Measurements from ENCODE around the gene FHL2.

Gene FHL2

GRCh38 chr2:105422801-105423200 lies 23.9 kb upstream of the FHL2 start:
- DNase-seq (ENCODE audit: low read depth in 2 of 2): no peak

- no peak for DNase-seq (ENCODE audit: low read depth in 2 of 2)
Observed at GRCh38 chr2:105421053-105421452, 22.2 kb upstream of the FHL2 start.

- no peak for DNase-seq (ENCODE audit: low read depth in 2 of 2)
Observed at GRCh38 chr2:105418522-105418921, 19.7 kb upstream of the FHL2 start.

GRCh38 chr2:105417857-105418436 lies 19.1 kb upstream of the FHL2 start:
- DNase-seq (ENCODE audit: low read depth in 2 of 2): no peak

DNA sequence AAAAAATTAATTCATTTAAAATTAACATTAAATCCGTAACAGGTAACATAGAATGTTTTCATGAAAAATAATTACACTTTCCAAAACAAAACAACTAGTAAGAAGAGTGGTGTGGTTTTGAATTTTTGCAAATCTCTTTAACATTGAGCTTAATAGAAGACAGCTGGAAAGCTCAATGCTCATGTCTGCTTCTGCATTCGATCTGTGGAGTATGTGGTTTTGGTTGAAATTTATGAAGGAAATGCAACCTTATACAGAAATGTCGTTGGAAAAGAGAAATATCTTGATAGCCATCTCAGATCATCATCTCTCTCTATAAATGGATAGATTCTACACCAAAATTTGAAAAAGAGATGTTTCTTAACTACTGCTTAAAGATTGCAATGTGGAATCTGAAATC lies 17.3 kb upstream of the FHL2 start:
- no peak for DNase-seq (ENCODE audit: low read depth in 2 of 2)

- no peak for DNase-seq (ENCODE audit: low read depth in 2 of 2)
Observed at GRCh38 chr2:105415007-105415406, 16.2 kb upstream of the FHL2 start.

DNA sequence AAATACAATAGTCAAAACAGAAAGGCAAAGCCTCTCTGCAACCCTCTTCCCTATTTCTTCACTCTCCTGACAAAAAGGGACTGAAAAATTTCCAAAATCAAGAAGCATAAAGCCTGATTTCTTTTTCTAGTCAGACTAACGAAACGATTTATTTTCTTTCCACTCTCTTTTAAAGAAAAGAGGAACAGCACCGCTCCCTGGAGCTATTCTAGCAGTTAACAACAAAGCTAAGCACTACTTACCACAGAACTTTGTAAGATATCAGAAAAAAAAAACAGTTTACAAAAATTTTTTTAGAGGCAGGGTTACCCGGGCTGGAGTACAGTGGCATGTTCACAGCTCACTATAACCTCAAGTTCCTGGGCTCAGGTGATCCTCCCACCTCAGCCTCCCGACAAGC lies 14.4 kb upstream of the FHL2 start:
- no peak for DNase-seq (ENCODE audit: low read depth in 2 of 2)

DNA sequence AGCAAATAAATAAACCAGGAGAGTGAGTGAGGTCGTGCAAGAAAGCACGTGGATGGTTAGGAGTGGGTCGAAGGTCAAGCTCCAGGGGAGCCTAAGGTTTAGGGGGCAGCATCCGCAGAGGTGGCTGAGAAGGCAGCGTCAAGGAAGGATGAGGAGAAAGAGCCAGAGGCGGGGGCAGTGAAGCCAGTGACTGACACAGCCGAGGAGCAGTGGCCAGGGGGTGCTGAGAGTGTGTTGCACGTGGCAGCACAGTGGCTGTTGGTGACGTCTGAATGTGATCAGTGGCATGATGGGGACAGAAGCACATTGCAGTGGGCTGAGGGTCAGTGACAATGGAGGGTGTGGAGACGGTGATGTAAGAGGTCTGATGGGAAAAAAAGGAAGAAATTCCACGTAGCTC lies 13.7 kb upstream of the FHL2 start:
- no peak for DNase-seq (ENCODE audit: low read depth in 2 of 2)

DNA sequence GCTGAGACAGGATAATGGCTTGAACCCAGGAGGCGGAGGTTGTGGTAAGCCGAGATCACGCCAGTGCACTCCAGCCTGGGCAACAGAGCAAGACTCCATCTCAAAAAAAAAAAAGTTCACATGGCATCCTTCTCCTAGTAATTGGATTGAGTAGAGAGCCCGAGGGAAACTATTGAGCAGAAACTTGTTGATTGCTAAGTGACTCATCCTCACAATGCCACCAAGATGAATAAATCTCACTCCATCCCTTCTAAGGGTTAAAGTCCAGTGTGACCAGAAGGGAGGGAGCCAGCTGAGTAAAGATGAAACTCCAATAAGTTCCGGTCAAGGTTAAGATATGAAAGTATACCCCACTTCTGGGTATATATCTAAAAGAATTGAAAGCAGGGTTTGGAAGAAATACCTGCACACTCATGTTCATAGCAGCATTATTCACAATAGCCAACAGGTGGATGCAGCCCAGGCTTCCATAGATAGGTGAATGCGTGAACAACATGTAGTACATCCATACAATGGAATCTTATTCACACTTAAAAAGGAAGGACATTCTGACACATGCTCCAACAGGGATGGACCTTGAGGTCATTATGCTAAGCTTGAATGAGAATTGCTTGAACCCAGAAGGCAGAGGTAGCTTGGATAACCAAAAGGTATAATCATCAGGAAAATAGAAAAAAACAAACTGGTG lies 13.0 kb upstream of the FHL2 start:
- DNase-seq (ENCODE audit: low read depth in 2 of 2): no peak

GRCh38 chr2:105410554-105410953 lies 11.7 kb upstream of the FHL2 start:
- DNase-seq (ENCODE audit: low read depth in 2 of 2): no peak

GRCh38 chr2:105409717-105410116 lies 10.9 kb upstream of the FHL2 start:
- DNase-seq (ENCODE audit: low read depth in 2 of 2): no peak

DNA sequence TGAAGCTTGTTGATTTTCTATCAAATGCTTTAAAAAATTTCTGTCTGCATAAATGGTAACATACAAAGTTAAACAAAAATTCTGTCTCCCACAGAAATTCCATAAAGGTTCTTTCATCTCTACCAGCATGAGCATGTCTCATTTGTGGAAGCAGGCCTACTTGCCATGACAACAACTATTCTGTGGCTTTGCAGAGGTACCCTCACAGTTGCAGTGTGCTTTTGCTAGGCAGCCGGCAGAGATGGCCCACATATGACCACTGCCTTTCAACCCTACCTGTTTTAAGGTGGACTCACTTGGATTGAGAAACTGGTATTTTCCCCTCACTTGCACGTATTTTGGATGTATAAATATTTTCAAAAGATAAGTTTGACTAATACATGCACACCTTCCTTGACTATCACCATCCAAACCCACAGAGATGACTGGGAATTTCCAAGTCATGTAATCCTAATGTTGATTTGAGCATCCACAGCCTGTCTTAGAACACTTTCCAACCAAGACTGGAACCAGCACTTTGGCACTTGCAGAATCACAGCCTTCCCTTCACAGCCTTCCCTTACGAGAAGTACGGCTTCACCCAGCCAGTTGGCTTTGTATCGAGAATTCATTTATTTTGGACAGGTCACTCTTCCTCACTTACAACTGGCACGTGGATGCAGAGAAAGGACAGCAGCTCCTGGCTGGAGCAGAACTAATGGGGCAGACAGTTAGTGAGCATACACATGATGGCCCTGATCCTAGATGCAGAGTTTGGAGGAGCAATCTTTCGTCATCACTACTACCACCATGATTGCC lies 9.3 kb upstream of the FHL2 start:
- DNase-seq (ENCODE audit: low read depth in 2 of 2): no peak

GRCh38 chr2:105406221-105406620 lies 7.4 kb upstream of the FHL2 start:
- DNase-seq (ENCODE audit: low read depth in 2 of 2): no peak

DNA sequence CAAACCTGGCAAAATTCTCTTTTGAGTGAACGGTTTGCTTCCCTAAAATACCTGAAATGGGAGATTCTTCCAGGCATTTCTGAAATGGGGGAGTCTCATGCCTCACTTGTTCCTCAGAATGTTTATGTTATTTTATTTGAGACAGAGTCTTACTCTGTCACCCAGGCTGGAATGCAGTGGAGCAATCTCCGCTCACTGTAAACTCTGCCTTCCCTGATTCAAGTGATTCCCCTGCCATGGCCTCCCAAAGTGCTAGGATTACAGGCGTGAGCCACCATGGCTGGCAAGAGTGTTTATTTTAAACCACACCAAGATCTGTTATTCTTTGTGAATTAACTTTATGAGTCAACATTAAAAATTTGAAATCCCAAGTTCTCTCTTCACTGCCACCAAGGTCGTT lies 6.4 kb upstream of the FHL2 start:
- no peak for DNase-seq (ENCODE audit: low read depth in 2 of 2)

DNA sequence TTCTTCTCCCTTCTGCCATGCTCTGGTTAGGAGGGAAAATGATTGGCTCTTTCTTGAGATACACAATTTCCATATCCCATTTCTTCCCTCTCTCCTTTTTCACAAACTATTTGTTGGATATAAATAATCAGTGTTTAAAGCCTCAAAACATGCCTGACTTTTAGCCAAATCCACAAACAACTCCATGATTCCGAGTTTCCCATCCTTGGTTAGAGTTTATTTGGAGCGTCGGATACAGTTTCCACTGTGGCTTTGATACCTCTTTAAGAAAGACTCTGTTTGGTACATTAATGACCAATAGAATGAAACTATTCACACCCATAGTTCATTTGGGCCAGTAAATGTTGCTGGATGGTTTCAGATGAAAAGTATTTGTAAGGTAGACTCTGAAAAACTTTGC lies 5.9 kb upstream of the FHL2 start:
- no peak for DNase-seq (ENCODE audit: low read depth in 2 of 2)

- no peak for DNase-seq (ENCODE audit: low read depth in 2 of 2)
Observed at GRCh38 chr2:105403783-105404698, 5.2 kb upstream of the FHL2 start.

GRCh38 chr2:105403241-105403782 lies 4.5 kb upstream of the FHL2 start:
- DNase-seq (ENCODE audit: low read depth in 2 of 2): no peak

GRCh38 chr2:105402809-105403208 lies 4.0 kb upstream of the FHL2 start:
- no peak for DNase-seq (ENCODE audit: low read depth in 2 of 2)

DNA sequence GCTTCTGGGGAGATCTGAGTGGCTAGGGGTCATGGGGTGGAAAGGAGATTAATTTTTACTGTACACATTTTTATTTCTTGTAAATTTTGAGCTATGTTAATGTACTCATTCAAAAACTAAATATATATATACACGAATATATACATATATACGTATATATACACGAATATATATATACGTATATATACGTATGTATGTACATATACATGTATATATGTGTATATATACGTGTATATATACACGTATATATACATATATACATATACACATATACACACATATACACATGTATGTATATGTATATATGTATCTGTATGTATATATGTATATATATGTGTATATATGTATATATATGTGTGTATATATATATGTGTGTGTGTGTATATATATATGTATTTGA lies 3.0 kb upstream of the FHL2 start:
- no peak for DNase-seq (ENCODE audit: low read depth in 2 of 2)

DNA sequence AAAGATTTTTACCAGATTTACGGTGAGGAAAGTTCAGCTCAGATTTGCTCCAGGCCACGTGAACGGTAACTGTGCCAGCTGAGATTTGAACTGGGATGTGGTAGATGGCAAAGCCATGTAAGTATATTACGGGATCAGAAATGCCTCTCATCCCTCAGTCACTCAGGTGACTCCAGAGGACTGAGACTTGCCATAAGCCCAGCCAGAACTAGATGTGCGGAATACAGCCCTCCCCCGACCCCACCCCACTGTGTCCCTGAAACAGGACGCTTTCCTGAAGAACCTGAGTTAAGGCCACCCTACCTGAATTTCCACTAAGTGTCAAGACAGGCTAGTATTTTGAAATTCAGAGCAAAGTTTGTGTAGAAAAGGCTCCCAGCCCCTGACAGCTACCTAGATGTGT lies 1.3 kb upstream of the FHL2 start:
- DNase-seq (ENCODE audit: low read depth in 2 of 2): no peak

DNA sequence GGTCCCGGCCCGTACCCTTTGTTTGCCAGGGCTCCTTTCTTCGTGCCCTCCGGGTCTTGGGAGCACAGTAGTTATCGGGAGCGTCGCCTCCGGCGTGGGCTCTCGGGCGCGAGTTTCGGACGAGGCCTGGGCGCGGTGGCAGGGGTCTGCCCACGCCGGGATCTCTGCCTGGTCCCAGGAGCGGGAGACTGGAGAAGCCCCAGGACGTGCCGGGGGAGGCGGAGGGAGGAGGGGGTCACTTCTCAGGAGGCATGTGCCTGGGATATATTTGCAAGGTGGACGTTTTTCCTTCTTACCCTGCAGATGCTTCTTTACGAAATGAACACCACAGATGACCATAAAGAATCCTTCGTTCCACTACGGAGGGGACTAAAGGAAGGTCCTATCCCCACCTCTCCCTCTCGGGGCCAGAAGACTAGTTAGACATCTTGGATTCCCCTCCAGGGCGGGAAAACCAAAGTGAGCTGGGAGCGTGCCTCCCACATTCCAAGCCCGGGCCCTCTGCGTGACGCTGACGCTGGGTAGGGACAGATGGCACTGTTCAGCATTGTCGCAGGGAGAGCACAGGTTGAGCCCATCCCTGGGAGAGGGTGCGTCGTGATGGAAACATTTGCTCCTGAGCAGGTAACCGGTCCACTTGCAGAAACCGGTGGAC lies 483 bp upstream of the FHL2 start:
- DNase-seq (ENCODE audit: low read depth in 2 of 2): no peak
